BE2C (cell line): Measurements from ENCODE around the gene PREX1.

Source experiments
- DNase-seq: peaks from one replicate; pipeline ENCODE4 v3.0.0-alpha.2; 2020
- H3K27me3 ChIP-seq: fragments of 250-450 bp; sonication (Bioruptor Pico); 2 replicates; pipeline ENCODE4 v1.5.1; 2020; ENCODE audit warnings: mild to moderate bottlenecking
- H3K36me3 ChIP-seq: fragments of 250-450 bp; sonication (Bioruptor Pico); 2 replicates; pipeline ENCODE4 v1.5.1; 2020; ENCODE audit warnings: mild to moderate bottlenecking
- H3K4me1 ChIP-seq: fragments of 250-450 bp; sonication (Bioruptor Pico); 2 replicates; pipeline ENCODE4 v1.5.1; 2020
- H3K4me3 ChIP-seq: 2 replicates; pipeline ENCODE4 v1.5.1; 2011; ENCODE audit warnings: low read depth, low read length
- H3K9me3 ChIP-seq: fragments of 250-450 bp; sonication (Bioruptor Pico); 2 replicates; pipeline ENCODE4 v1.5.1; 2020
- CTCF ChIP-seq: IDR thresholded peaks from 2 replicates; pipeline ENCODE4 v1.5.1; 2012; ENCODE audit warnings: mild to moderate bottlenecking, low read depth, low read length

PREX1 gene

GRCh38 chr20:48786951-48787705 lies 40.7 kb downstream of the PREX1 start:
- Histone ChIP-seq H3K4me1 (no peaks in the 10 kb centered on the region), H3K4me3 (no peak overlapping the region), H3K27me3 (no peaks in the 10 kb centered on the region), H3K36me3 (no peaks in the 10 kb centered on the region), H3K9me3 (no peaks in the 10 kb centered on the region)
- DNase-seq, result no peak
- TF ChIP-seq CTCF, result no peak

GRCh38 chr20:48785801-48786200 lies 42.0 kb downstream of the PREX1 start:
- H3K4me3 ChIP-seq, result no peak overlapping the region
- DNase-seq, result no peak
- no peaks in the 10 kb centered on the region for H3K36me3 ChIP-seq
- H3K9me3 ChIP-seq, result no peaks in the 10 kb centered on the region
- H3K4me1 ChIP-seq, result no peaks in the 10 kb centered on the region
- no peak for TF ChIP-seq CTCF
- no peaks in the 10 kb centered on the region for H3K27me3 ChIP-seq

GRCh38 chr20:48785256-48785655 lies 42.5 kb downstream of the PREX1 start:
- Histone ChIP-seq H3K4me1 (no peaks in the 10 kb centered on the region), H3K27me3 (no peaks in the 10 kb centered on the region), H3K4me3 (no peak overlapping the region), H3K36me3 (no peaks in the 10 kb centered on the region), H3K9me3 (no peaks in the 10 kb centered on the region)
- no peak for DNase-seq
- no peak for TF ChIP-seq CTCF

GRCh38 chr20:48784273-48784641 lies 43.5 kb downstream of the PREX1 start:
- no peak overlapping the region for H3K4me3 ChIP-seq
- no peaks in the 10 kb centered on the region for H3K27me3 ChIP-seq
- no peak for TF ChIP-seq CTCF
- no peaks in the 10 kb centered on the region for H3K9me3 ChIP-seq
- no peaks in the 10 kb centered on the region for H3K4me1 ChIP-seq
- no peak for DNase-seq
- no peaks in the 10 kb centered on the region for H3K36me3 ChIP-seq

GRCh38 chr20:48783533-48784272 lies 44.1 kb downstream of the PREX1 start:
- no peaks in the 10 kb centered on the region for H3K36me3 ChIP-seq
- TF ChIP-seq CTCF, result no peak
- no peak for DNase-seq
- H3K4me3 ChIP-seq, result no peak overlapping the region
- H3K27me3 ChIP-seq, result no peaks in the 10 kb centered on the region
- no peaks in the 10 kb centered on the region for H3K9me3 ChIP-seq
- no peaks in the 10 kb centered on the region for H3K4me1 ChIP-seq

GRCh38 chr20:48782901-48783308 lies 44.9 kb downstream of the PREX1 start:
- H3K36me3 ChIP-seq, result no peaks in the 10 kb centered on the region
- H3K4me3 ChIP-seq, result no peak overlapping the region
- no peaks in the 10 kb centered on the region for H3K27me3 ChIP-seq
- no peaks in the 10 kb centered on the region for H3K9me3 ChIP-seq
- no peak for TF ChIP-seq CTCF
- H3K4me1 ChIP-seq, result no peaks in the 10 kb centered on the region
- no peak for DNase-seq
